ENCODE results near the gene DIS3L2.

Gene DIS3L2

DNA sequence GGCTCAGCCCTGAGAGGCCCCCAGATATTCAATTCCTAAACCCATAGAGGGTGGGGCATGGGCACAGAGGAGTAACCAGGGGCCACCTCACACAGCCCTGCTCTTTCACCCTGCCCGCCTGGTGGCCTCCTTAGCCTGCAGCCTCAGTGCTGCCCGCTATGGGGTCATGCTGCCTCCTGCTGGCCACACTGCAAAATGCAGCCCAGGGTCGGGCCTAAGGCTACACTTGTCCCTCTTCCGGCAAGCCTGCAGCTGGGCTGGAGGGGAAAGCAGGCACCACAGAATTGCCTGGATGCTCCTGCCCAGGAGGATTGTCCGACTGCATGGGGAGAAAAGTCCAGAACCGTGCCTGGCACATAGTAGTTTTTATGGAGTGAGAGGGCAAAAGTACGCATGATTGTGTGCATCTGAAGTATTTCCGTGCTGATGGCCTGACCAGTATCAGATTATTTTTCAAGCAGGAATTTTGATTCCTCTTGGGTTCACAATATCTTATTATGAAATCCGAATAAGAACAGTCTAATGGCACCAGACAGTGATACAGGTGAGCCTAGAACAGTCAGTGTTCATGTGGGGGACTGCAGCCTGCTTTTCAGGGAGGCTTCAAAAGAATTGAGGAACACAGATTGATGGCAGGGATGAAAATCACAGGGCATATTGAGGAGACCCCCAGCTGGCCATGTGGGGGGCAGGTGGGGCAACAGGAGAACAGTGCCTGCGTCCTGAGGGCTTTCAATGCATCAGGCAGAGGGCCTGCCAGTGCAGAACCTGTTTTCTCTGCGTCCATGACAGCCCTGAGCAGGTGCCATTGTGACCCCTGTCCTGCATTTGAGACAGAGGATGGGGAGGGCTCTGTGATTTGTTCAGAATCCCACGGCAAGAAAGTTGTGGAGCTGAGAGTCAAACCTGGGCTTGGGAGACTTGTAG, 365.9 kb downstream of the DIS3L2 start:
- peak; percentile 90 for ATAC-seq
- TF ChIP-seq SNAI2 (CRISPR knock-in tag; IDR thresholded peaks at IDR 0.05): no peak
- TF ChIP-seq ZC3H10 (CRISPR knock-in tag; IDR thresholded peaks at IDR 0.05): no peak
- no peak for TF ChIP-seq ZNF565 (CRISPR knock-in tag; conservative IDR thresholded peaks at IDR 0.05; ENCODE audit: low read depth)
- TF ChIP-seq, protein P1, sequence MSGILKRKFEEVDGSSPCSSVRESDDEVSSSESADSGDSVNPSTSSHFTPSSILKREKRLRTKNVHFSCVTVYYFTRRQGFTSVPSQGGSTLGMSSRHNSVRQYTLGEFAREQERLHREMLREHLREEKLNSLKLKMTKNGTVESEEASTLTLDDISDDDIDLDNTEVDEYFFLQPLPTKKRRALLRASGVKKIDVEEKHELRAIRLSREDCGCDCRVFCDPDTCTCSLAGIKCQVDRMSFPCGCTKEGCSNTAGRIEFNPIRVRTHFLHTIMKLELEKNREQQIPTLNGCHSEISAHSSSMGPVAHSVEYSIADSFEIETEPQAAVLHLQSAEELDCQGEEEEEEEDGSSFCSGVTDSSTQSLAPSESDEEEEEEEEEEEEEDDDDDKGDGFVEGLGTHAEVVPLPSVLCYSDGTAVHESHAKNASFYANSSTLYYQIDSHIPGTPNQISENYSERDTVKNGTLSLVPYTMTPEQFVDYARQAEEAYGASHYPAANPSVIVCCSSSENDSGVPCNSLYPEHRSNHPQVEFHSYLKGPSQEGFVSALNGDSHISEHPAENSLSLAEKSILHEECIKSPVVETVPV (CRISPR knock-in tag; IDR thresholded peaks at IDR 0.05): no peak
- TF ChIP-seq GLIS3 (CRISPR knock-in tag; IDR thresholded peaks at IDR 0.05): no peak
- no peak for TF ChIP-seq POU6F1 (CRISPR knock-in tag; IDR thresholded peaks at IDR 0.05; ENCODE audit: borderline replicate concordance, low read depth)
- no peak for TF ChIP-seq CSDC2 (CRISPR knock-in tag; IDR thresholded peaks at IDR 0.05)
- TF ChIP-seq RARB (CRISPR knock-in tag; IDR thresholded peaks at IDR 0.05): no peak
- TF ChIP-seq ARNTL (CRISPR knock-in tag; IDR thresholded peaks at IDR 0.05; ENCODE audit: borderline replicate concordance, low read depth): no peak
- no peak for TF ChIP-seq ZFP30 (CRISPR knock-in tag; IDR thresholded peaks at IDR 0.05)
- no peak for TF ChIP-seq ZNF70 (CRISPR knock-in tag; IDR thresholded peaks at IDR 0.05)
- no peak for TF ChIP-seq OSR1 (CRISPR knock-in tag; IDR thresholded peaks at IDR 0.05)

GRCh38 chr2:232328032-232328422, 366.5 kb downstream of the DIS3L2 start:
- TF ChIP-seq ZNF8 (CRISPR knock-in tag; IDR thresholded peaks at IDR 0.05): no peak
- TF ChIP-seq ZFP30 (CRISPR knock-in tag; IDR thresholded peaks at IDR 0.05): no peak
- no peak for TF ChIP-seq SNAI2 (CRISPR knock-in tag; IDR thresholded peaks at IDR 0.05)
- TF ChIP-seq ZNF565 (CRISPR knock-in tag; conservative IDR thresholded peaks at IDR 0.05; ENCODE audit: low read depth): no peak
- TF ChIP-seq ISL1 (CRISPR knock-in tag; IDR thresholded peaks at IDR 0.05): no peak
- no peak for TF ChIP-seq POU6F1 (CRISPR knock-in tag; IDR thresholded peaks at IDR 0.05; ENCODE audit: borderline replicate concordance, low read depth)
- no peak for TF ChIP-seq TSHZ2 (CRISPR knock-in tag; IDR thresholded peaks at IDR 0.05)
- no peak for TF ChIP-seq ESRRG (CRISPR knock-in tag; IDR thresholded peaks at IDR 0.05)
- TF ChIP-seq OSR1 (CRISPR knock-in tag; IDR thresholded peaks at IDR 0.05): no peak
- no peak for TF ChIP-seq TCF4 (CRISPR knock-in tag; IDR thresholded peaks at IDR 0.05; ENCODE audit: borderline replicate concordance)
- TF ChIP-seq RARB (CRISPR knock-in tag; IDR thresholded peaks at IDR 0.05): no peak
- TF ChIP-seq, protein P2, sequence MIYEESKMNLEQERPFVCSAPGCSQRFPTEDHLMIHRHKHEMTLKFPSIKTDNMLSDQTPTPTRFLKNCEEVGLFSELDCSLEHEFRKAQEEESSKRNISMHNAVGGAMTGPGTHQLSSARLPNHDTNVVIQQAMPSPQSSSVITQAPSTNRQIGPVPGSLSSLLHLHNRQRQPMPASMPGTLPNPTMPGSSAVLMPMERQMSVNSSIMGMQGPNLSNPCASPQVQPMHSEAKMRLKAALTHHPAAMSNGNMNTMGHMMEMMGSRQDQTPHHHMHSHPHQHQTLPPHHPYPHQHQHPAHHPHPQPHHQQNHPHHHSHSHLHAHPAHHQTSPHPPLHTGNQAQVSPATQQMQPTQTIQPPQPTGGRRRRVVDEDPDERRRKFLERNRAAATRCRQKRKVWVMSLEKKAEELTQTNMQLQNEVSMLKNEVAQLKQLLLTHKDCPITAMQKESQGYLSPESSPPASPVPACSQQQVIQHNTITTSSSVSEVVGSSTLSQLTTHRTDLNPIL (CRISPR knock-in tag; IDR thresholded peaks at IDR 0.05; ENCODE audit: low read depth): no peak
- TF ChIP-seq PATZ1 (CRISPR knock-in tag; IDR thresholded peaks at IDR 0.05; ENCODE audit: borderline replicate concordance): no peak
- TF ChIP-seq ZC3H10 (CRISPR knock-in tag; IDR thresholded peaks at IDR 0.05): no peak
- no peak for TF ChIP-seq BACH2 (CRISPR knock-in tag; IDR thresholded peaks at IDR 0.05; ENCODE audit: borderline replicate concordance)
- TF ChIP-seq ARNTL (CRISPR knock-in tag; IDR thresholded peaks at IDR 0.05; ENCODE audit: borderline replicate concordance, low read depth): no peak
- no peak for TF ChIP-seq ZNF70 (CRISPR knock-in tag; IDR thresholded peaks at IDR 0.05)
- TF ChIP-seq, protein P1 (CRISPR knock-in tag; IDR thresholded peaks at IDR 0.05): no peak
- no peak for TF ChIP-seq GLIS3 (CRISPR knock-in tag; IDR thresholded peaks at IDR 0.05)
- ATAC-seq: no peak

Data from SK-N-SH treated with all-trans-retinoic acid at 6 μM for 48 hours (cell line).